GM03348 (cell line): ENCODE results near the gene KIF2A.

ENCODE experiments used
- DNase-seq: peaks from one replicate; pipeline ENCODE4 v3.0.0; 2012; ENCODE audit warnings: low spot score

The KIF2A gene

DNA sequence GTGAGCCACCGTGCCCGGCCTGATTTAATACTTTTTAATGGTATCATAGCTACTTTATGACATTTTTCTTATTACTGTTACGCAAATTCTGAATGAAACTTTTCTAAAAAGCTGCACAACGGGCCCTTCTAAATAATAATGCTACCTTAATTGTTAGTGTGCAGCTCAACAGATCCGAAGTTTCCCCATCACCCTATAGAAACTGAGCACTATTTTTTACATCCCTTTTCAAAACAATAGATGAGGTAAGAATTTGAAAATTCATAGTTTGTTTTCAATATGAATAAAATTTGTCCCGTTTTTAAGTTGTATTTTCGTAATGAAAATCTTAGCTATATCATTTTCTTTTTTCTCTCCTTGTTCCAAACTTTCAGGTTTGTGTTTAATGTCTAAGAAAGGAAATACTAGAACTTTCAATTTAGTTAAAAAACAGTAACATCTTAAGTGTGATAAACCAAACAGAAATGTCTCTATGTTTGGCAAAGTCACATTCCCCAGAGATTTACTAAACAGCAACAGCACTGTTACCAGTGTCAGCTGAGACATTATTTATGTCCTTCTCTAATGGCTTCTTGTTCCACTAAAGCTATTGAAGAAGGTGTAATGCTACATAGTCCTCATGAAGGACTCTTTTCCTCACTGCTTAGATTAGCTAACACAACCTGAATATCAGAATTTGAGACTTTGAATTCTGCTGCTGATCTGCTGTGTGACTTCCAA lies 22.9 kb downstream of the KIF2A start:
- DNase-seq = no peak

DNA sequence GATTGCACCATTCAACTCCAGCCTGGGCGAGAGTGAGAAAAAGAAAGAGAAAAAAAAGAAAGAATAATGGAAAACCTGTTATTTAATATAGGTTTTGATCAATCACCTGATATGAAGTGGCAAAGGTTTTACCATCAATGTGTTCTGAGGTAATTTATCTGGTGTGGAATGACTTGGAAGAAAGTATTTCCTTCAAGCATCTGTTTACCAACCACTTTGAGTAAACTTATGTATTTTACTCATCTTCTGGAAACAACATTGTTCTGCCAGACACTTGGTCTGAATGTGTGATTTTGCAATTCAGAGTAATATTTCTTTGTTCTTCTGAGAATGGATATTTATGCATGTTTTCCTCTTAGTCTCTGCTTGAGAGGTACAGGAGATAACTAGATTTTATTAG lies 24.3 kb downstream of the KIF2A start:
- DNase-seq = no peak

DNA sequence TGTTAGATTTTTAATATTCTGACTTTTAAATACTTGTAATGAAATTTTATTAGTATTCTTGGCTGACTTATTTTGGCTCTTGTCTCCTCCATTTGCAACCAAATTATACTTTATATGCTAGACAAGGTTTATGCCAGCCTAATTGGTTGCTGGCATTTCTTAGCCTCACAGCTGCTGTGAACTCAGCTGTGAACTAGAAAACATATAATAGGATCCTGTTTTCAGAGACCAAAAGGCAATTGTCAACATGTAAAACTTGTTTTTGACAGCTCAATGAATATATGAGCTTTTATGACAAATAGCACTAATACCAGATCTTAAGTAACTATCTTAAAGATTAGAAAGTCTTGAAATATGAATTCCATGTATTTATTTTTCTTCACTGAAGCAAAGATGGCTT lies 25.9 kb downstream of the KIF2A start:
- no peak for DNase-seq

DNA sequence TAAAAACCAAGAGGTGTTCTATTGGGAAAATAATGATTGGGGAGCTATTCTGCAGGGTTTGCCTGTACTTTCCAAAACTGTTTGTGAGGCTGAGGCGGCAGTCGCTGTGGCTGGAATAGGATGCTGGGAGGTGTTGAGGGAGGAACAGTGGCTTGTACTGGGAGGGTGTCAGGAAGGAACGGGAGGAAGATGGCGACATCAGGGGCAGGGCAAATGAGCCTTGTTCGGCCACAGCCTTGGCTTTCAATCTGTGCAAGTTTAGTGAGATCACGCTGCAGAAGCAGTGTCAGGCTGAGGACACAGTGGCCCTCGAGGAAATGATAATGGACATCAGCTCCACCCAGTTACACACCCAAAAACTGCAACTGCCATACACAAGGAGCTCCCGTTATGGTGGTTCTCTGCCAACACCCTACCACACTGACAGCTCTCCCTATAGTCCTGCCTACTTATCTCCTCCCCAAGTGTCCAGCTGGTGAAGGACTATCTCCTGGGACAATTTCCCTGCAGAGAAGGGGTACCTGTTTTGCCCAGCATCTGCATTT lies 27.3 kb downstream of the KIF2A start:
- DNase-seq = no peak

DNA sequence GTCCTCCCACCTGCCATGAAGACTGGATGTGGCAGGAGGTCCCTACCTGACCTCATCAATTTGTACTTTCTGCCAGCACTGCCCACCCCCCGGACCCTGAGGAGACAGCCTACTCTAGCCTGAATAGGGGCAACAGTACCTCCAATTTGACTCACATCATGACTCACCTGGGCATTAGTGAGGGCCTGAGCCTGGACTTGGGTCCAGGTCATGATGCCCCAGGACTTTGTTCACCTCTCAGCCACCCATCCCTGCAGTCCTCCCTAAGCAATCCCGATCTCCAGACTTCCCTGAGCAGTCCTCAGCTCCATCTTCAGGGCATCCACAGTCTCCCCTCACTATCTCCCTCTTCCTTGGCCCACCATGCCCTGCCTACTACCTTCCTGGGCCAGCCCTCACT lies 28.1 kb downstream of the KIF2A start:
- no peak for DNase-seq

DNA sequence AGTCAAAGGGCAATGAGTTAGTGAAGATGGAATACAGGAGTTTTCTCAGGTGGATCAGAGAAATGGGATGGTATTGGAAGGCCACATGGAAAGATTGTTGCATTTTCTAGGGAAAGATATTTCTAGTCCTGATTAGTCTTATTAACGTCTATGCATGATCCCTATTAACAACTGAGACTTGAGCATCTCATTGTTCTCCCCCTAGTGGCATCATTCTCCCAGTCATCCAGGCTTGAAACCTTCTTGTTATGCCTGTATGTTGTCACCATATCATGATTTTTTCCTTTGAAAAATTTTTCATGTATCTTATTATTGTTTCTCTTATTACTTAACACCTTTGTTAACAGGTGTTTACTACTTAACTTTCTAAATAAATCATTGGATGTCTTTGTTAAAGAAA lies 34.4 kb downstream of the KIF2A start:
- DNase-seq = no peak

DNA sequence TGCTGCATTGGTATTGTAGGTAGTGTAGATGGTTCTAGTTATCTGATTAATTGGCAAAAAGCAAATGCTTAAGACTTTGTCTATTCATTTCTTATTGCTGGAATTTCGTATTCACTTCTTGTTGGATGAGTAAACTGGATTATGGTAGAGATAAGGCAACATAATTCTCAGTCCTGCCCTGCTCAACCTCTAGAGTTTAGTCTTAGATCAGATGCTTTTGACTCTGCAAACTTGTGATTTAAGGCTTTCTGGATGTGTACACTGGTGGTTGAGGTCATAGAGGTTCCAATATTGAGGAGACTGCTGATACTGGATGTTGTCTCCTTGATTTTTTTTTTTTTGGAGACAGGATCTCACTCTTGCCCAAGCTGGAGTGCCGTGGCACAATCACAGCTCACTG lies 35.0 kb downstream of the KIF2A start:
- DNase-seq = no peak

DNA sequence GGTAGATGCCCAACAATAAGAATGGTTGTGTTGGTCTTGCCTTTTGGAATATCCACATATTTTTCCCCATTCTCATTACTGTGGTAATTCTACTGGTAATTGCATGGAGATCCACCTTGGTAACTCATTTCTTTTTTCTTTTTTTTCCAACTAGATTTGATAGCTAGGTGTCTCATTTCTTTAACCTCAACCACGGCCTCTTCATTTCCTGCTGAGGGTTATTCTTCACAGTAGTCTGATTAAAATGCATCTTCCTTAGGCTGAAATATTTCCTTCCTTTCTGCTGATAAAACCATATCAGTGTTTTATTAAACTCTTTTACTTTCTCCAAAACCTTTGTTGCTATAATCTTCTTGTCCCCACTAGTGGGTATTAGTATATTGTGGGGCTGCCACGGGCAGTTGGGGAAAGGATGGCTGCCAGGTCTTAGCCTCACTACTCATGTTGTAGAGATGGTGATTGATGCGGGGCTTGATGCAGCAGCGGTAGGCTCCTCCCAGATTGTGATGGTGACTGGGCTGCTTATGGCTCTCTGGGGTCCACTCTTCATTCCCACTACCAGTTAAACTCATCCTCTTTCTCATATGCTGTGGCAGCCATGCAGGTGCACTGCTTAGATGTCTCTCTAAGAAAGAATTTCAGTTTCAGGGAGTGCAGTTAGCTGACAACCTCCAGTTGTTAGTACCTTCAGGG lies 35.9 kb downstream of the KIF2A start:
- DNase-seq = no peak

DNA sequence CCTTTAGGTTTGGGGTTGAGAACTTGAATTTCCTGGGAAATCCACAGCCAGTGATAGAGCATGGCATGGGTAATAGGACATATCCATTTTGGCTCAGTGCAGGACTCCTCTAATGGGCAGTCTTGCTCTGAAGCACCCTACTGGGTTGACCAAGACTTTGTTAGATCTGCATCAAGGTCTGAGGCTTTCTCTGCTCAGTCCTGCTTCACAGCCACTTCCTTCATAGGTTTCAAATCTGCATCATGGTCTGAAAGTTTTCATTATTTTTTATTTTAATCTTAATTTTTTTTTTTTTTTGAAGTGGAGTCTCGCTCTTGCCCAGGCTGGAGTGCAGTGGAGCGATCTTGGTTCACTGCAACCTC lies 36.5 kb downstream of the KIF2A start:
- DNase-seq = no peak

DNA sequence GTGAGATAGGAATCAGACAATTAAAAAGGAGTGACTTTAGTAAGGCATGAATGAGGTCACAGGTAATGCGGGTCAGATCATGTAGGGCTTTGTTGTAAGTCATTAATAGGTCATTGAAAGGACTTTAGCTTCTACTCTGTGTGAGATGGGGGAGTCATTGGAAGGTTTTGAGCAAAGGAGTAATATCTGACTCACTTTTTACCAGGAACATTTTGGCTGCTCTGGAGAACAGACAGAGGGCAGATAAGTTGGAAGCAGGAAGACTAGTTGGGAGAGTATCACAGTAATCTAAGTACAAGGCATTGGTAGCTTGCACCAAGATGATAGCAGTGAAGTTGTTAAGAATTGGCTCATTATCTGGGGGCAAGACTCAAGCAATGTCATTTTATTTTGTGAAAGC lies 37.4 kb downstream of the KIF2A start:
- no peak for DNase-seq

DNA sequence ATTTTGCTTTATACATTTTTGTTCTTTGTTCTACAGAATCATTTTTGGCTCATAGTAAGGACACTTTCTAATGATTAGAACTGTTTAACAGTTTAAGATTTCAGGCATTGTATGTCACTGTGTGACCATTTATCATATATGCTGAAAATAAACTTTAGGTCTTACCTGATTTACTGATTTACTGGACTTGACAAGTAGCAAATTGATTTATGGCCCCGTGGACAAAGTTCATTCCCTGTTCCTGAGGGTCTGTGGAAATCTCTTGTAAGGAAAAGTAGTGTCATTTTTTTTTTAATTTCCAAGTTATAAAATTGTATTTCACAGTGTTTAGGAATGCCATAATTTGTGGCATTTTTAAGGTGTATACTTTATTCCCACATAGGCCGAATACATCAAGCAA lies 40.7 kb downstream of the KIF2A start:
- no peak for DNase-seq

DNA sequence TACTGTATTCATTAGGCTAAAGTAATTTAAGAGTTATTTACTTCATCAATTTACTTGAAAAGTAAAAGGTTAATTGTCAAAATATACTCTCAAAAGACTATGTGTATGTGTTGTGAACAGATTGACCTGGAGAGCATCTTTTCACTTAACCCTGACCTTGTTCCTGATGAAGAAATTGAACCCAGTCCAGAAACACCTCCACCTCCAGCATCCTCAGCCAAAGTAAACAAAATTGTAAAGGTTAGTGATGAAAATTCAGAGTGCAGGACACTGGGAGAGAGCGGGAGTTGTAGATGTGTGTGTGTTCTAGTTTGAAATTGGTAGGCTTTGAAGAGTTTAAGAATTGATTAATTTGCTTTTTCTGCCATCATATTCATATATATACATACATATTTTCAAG lies 41.9 kb downstream of the KIF2A start:
- DNase-seq = no peak

DNA sequence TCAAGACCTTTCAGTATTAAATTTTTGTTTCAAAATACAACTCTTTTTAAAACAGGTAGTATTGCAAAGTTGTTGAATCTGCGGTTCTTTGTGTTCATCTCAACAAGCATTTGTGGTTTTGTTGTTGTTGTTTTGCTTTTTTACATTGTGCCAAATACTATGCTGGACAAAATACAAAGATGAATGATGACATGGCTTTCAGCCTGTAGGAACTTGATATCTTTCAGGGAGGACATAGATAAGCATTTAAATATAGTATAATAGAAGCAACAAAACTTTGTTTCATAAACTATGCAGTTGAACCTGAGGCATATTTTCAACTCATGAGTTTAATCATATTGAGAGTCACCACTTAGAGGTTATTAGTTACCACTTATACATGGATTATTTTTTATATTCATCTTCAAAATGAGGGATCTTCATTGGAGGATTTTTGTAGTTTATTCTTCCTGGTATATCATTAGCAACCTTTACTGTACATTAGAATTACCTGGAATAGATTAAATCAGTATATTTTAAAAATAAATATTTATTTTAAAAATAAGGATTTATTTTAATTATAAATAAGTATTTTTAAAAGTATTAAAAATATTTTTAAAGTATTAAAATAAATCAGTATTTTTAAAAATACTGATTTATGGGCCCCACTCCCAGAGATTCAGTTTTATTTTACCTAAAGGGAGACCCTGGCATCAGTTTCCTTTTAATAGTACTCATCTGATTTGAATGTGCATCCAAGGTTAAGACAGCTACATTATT lies 42.9 kb downstream of the KIF2A start:
- no peak for DNase-seq

DNA sequence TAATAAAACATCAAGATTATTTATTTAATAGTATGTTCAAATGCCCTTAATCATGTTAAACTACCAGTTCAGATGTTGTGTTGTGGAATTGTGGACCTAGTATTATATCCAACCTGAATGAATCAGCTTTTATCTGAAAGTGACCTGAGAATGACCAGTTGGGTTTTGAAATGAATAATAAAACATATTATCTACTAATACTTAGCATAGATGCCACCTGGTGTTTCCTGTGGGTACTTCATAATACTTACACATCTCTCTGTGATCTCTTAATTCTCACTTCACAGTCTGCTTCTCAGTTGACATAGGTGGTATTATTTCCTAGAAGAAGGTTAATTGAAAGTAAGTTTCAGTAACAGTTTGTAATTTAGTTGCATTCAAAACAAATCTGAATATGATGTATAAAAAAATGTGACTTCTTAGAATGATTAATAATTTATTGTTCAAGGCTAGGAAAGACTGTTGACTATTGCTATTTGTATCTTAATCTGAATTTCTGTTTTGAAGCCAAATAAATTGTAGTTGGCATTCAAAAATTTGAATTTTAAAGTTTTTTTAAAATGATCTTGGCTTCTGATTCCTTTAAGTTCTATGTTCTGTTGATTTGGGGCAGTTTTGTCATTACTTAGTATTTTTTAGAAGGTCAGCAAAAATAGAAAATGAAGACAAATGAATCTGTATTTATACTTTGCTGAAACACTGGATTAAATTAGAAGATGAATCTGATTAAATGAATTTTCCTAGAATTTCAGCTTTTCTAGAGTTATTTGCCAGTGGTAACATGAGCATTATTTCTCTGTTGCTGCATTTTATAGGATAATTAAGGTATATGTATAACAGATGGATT lies 48.2 kb downstream of the KIF2A start:
- peak; percentile 57 for DNase-seq

DNA sequence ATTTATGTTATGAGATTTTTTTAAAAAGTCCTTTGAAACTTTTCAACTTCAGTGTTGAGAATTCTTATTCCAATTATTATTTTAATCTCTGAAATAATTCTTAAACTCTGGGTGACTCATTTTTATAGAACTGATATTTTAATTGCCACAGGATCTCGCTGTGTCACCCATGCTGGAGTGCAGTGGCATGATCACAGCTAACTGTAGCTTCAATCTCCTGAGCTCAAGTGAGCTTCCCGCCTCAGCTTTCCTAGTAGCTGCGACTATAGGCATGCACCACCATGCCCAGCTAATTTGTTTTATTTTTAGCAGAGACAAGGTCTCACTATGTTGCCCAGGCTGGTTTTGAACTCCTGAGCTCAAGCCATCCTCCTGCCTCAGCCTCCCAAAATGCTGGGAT lies 56.7 kb downstream of the KIF2A start:
- no peak for DNase-seq

DNA sequence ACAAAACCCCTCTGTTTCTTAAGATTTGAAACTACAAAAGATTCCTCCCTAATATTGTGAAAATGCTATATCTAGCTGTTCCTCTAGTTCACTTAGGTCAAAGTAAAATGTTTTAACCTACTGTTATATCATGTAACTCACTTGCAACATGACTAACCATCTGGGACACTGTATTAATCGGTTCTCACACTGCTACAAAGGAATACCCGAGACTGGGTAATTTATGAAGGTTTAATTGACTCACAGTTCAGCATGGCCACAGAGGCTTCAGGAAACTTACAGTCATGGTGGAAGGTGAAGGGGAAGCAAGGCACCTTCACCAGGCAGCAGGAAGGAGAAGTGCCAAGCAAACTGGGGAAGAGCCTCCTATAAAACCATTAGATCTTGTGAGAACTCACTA lies 63.0 kb downstream of the KIF2A start:
- DNase-seq = no peak

DNA sequence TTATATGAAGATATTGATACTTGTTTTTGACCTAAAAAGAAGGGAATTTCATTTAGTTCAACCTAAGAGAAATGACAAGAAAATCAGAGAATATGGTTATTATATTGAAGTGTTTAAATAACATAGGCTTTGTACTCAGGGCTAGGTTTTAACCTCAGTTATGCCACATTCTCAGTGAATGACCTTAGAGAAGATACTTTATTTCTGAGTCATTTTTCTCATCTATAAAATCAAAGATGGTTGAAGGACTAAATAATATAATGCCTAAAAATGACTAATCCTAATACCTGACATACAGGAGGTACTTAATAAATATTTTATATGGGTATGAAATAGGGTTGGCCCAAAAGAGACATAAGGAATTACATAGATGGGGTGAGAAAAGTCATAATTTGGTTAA lies 65.4 kb downstream of the KIF2A start:
- DNase-seq = no peak

DNA sequence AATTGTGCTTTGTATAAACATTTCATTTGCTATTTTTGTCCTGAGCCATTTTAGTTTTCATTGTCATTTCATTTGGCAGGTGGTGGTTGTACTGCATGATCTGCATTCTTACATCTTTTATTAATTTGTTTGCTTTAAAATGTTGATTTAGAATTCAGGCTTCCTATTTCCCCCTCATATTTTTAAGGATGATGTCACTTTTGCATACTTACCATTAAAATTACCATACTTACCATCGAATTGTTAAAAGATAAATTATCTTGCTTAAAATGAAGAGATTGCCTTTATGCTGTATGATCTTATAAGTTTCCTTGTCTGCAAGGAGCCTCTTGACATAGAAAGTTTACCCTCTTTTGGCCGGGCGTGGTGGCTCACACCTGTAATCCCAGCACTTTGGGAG lies 66.6 kb downstream of the KIF2A start:
- DNase-seq = no peak

DNA sequence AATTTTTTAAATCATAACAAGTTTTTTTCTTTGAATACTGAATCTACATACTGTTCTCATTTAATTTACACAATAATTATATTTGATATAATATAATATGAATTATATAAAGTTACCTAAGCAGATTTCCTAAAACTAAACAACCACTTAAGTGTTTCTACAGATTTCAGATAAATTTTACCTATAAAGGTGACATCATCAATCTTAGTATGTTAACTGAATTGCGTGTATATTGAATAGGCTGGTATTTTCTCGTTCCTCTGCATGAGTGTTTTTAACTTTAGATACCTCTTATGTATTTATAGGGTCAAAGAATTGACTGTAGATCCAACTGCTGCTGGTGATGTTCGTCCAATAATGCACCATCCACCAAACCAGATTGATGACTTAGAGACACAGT lies 67.4 kb downstream of the KIF2A start:
- DNase-seq = no peak

DNA sequence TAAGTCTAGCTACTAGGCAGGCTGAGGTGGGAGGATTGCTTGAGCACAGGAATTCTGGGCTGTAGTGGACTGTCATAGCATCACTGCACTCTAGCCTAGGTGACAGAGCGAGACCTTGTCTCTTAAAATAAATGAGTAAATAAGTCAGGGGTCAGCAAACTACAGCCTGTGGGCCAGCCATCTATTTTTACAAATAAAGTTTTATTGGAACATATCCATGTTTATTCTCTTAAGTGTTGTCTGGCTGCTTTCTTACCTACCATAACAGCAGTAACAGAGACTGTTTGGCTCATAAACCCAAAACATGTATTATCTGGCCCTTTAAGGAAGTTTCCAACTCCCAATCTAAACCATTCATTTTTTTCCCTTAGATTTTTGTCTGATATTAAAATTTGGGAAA lies 68.1 kb downstream of the KIF2A start:
- no peak for DNase-seq

DNA sequence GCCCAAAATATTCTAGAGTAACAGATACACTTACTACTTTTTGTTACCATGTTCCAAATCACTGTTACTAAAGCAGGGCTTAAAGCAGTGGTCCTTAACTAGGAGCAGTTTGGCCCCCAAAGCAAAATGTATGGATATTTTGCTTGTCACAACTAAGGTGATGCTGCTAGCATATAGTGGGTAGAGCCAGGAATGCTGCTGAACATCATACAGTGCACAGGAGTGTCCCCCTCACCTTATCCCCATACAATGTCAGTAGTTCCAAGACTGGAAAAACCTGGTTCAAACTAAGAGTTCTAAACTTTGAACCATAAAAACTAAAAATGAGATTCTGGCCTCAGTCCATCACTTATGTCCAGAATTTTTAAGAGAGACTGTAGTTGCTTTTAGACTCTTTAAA lies 69.6 kb downstream of the KIF2A start:
- DNase-seq = no peak

DNA sequence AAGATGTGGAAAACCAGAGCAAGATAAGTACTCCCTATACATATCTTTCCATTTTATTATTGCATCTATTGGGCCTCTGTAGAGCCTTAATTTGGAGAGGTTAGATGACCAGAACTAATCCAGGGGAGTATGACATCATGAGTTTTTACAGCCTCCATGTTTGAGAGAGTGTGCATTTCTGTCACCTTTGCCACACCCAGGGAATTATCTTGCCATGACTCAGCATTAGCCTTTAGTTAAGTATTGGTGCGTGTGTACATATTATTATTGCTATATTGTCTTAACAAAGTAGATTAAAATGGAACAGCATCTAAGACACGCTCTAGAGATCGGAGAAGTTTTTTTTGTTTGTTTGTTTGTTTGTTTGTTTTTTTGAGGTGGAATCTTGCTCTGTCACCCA lies 70.1 kb downstream of the KIF2A start:
- no peak for DNase-seq
